Body of pancreas (tissue), 4 donors: ENCODE measurements around the gene NACC2.

Experiments used
- CTCF ChIP-seq, 7 experiments: fragments of 450-650 bp in 4 of 7; fragments of 200-600 bp in 3 of 7; sonication (generic) in 3 of 7; IDR thresholded peaks; one replicate each; pipeline ENCODE4 v1.5.1; 2016 to 2019; ENCODE audit warnings: antibody characterized with exemption in 7 of 7
- POLR2A ChIP-seq, 3 donors: fragments of 450-650 bp; IDR thresholded peaks; one replicate each; pipeline ENCODE4 v1.6.1; 2016; ENCODE audit warnings: antibody characterized with exemption in 3 of 3, mild to moderate bottlenecking in 2 of 3

GRCh38 chr9:135982499-135983207 lies 112.4 kb downstream of the NACC2 start:
- TF ChIP-seq CTCF (IDR thresholded peaks at IDR 0.05) (no peak), POLR2A (IDR thresholded peaks at IDR 0.05) (no peak)
